Measurements from ENCODE around the gene PGM5. TPM values are rescaled to one million over a fixed set of nuclear protein-coding genes. Genes with fewer than 3 reads are reported as not detected.
A peak's percentile ranks its signal among the peaks of the same experiment; 100 is the strongest.

Gene PGM5
- total RNA-seq, 4 donors from 2014 or later = 573 to 742 (median 607) TPM

GRCh38 chr9:68505681-68506409, 149.4 kb downstream of the PGM5 start:
- Histone ChIP-seq H3K27ac (replicated peaks in 1 of 4) (peak overlapping the region; percentile 85 to 89 (median 88)), H3K4me3 (no peak overlapping the region), H3K27me3 (no peaks in the 10 kb centered on the region), H3K9me3 (no peaks in the 10 kb centered on the region), H3K36me3 (peaks cover 7 to 50% (median 13%) of the 10 kb centered on the region in 4 donors), H3K4me1 (peaks cover 41 to 74% (median 71%) of the 10 kb centered on the region in 4 donors)
- TF ChIP-seq POLR2A (IDR thresholded peaks at IDR 0.05; ENCODE audit: low read depth) (no peak), EP300 (IDR thresholded peaks at IDR 0.05) (no peak), CTCF (IDR thresholded peaks at IDR 0.05) (no peak), POLR2AphosphoS5 (IDR thresholded peaks at IDR 0.05) (no peak)
- intact Hi-C loops (cut with DNase I) = no loop called here
- 56% methylated on average over 4 of the region's 4 CpGs for WGBS
- no peak for DNase-seq (ENCODE audit: extremely low spot score)

- no peak for DNase-seq (ENCODE audit: extremely low spot score)
- Histone ChIP-seq H3K9me3 (no peaks in the 10 kb centered on the region), H3K36me3 (peaks cover 7 to 47% (median 11%) of the 10 kb centered on the region in 4 donors), H3K4me3 (no peak overlapping the region), H3K27ac (replicated peaks in 1 of 4) (peak overlapping the region; percentile 85 to 89 (median 88)), H3K27me3 (no peaks in the 10 kb centered on the region), H3K4me1 (peaks cover 34 to 71% (median 66%) of the 10 kb centered on the region in 4 donors)
- 92% methylated on average over 1 of the region's 1 CpG for WGBS
- intact Hi-C loops (cut with DNase I) = no loop called here
- TF ChIP-seq POLR2AphosphoS5 (IDR thresholded peaks at IDR 0.05) (no peak), POLR2A (IDR thresholded peaks at IDR 0.05; ENCODE audit: low read depth) (no peak), CTCF (IDR thresholded peaks at IDR 0.05) (no peak), EP300 (IDR thresholded peaks at IDR 0.05) (no peak)
These were observed 150.1 kb downstream of the PGM5 start for GRCh38 chr9:68506551-68506950.

- Histone ChIP-seq H3K27ac (replicated peaks in 1 of 4) (peak overlapping the region; percentile 85 to 89 (median 88)), H3K27me3 (no peaks in the 10 kb centered on the region), H3K36me3 (peaks cover 7 to 47% (median 11%) of the 10 kb centered on the region in 4 donors), H3K4me1 (peaks cover 27 to 68% (median 60%) of the 10 kb centered on the region in 4 donors), H3K9me3 (no peaks in the 10 kb centered on the region), H3K4me3 (no peak overlapping the region)
- no peak for DNase-seq (ENCODE audit: extremely low spot score)
- intact Hi-C loops (cut with DNase I) = no loop called here
- peak; percentile 55 to 78 for TF ChIP-seq POLR2AphosphoS5 (IDR thresholded peaks at IDR 0.05)
- peak; percentile 79 to 84 (median 79) for TF ChIP-seq CTCF (IDR thresholded peaks at IDR 0.05)
- TF ChIP-seq EP300 (IDR thresholded peaks at IDR 0.05) = no peak
- TF ChIP-seq POLR2A (IDR thresholded peaks at IDR 0.05; ENCODE audit: low read depth) = no peak
- WGBS = 28% methylated on average over 7 of the region's 7 CpGs
These were observed 150.9 kb downstream of the PGM5 start for GRCh38 chr9:68507130-68507805.

GRCh38 chr9:68507806-68508145, 151.4 kb downstream of the PGM5 start:
- H3K27me3 ChIP-seq = no peaks in the 10 kb centered on the region
- H3K4me3 ChIP-seq = no peak overlapping the region
- DNase-seq (ENCODE audit: extremely low spot score) = no peak
- no peaks in the 10 kb centered on the region for H3K9me3 ChIP-seq
- peaks cover 22 to 65% (median 57%) of the 10 kb centered on the region in 4 donors for H3K4me1 ChIP-seq
- TF ChIP-seq EP300 (IDR thresholded peaks at IDR 0.05) = no peak
- TF ChIP-seq POLR2AphosphoS5 (IDR thresholded peaks at IDR 0.05) = no peak
- H3K36me3 ChIP-seq = peaks cover 2 to 47% (median 11%) of the 10 kb centered on the region in 4 donors
- intact Hi-C loops (cut with DNase I) = no loop called here
- 38% methylated on average over 2 of the region's 2 CpGs for WGBS
- peak overlapping the region; percentile 85 to 89 (median 88) for H3K27ac ChIP-seq (replicated peaks in 1 of 4)

GRCh38 chr9:68508547-68508946, 152.1 kb downstream of the PGM5 start:
- peak overlapping the region; percentile 85 to 89 (median 88) for H3K27ac ChIP-seq (replicated peaks in 1 of 4)
- peaks cover 25 to 72% (median 61%) of the 10 kb centered on the region in 4 donors for H3K4me1 ChIP-seq
- intact Hi-C loops (cut with DNase I) = no loop called here
- H3K4me3 ChIP-seq = no peak overlapping the region
- no peaks in the 10 kb centered on the region for H3K27me3 ChIP-seq
- TF ChIP-seq POLR2AphosphoS5 (IDR thresholded peaks at IDR 0.05) (peak in 1 of 2 donors; percentile 2), CTCF (IDR thresholded peaks at IDR 0.05) (no peak)
- 62% methylated on average over 2 of the region's 2 CpGs for WGBS
- no peaks in the 10 kb centered on the region for H3K9me3 ChIP-seq
- H3K36me3 ChIP-seq = peaks cover 0 to 42% (median 9%) of the 10 kb centered on the region in 4 donors
- no peak for DNase-seq (ENCODE audit: extremely low spot score)
